Stimulated activated CD4-positive, alpha-beta T cell treated with anti-CD3 and anti-CD28 coated beads, Interleukin-12 subunit alpha, Interleukin-12 subunit beta, amount 100 ng/mL, for 4 hours (primary cell): ENCODE data around the gene AP2A2.

Source experiments
- DNase-seq: peaks from one replicate; pipeline ENCODE4 v3.0.0-alpha.2; 2020

The AP2A2 gene

GRCh38 chr11:1017269-1018005, 91.8 kb downstream of the AP2A2 start:
- DNase-seq, result no peak

- DNase-seq, result no peak
Measured at GRCh38 chr11:1018091-1018490, 92.4 kb downstream of the AP2A2 start.

GRCh38 chr11:1019321-1019910, 93.7 kb downstream of the AP2A2 start:
- DNase-seq, result no peak

- no peak for DNase-seq
Measured at GRCh38 chr11:1020211-1020905, 94.7 kb downstream of the AP2A2 start.

- DNase-seq, result no peak
Measured at GRCh38 chr11:1022411-1022810, 96.7 kb downstream of the AP2A2 start.

- no peak for DNase-seq
Measured at GRCh38 chr11:1022908-1023810, 97.5 kb downstream of the AP2A2 start.

- DNase-seq, result no peak
Measured at GRCh38 chr11:1023811-1024596, 98.3 kb downstream of the AP2A2 start.

GRCh38 chr11:1024597-1025409, 99.1 kb downstream of the AP2A2 start:
- no peak for DNase-seq

GRCh38 chr11:1025410-1026162, 99.9 kb downstream of the AP2A2 start:
- no peak for DNase-seq

GRCh38 chr11:1026163-1026450, 100.4 kb downstream of the AP2A2 start:
- DNase-seq, result no peak

- no peak for DNase-seq
Measured at GRCh38 chr11:1026641-1027482, 101.2 kb downstream of the AP2A2 start.

- DNase-seq, result no peak
Measured at GRCh38 chr11:1027483-1028290, 102.0 kb downstream of the AP2A2 start.

GRCh38 chr11:1028291-1028540, 102.5 kb downstream of the AP2A2 start:
- no peak for DNase-seq

GRCh38 chr11:1028616-1029015, 102.9 kb downstream of the AP2A2 start:
- no peak for DNase-seq

- no peak for DNase-seq
Measured at GRCh38 chr11:1029051-1029450, 103.4 kb downstream of the AP2A2 start.

- no peak for DNase-seq
Measured at GRCh38 chr11:1029654-1030053, 104.0 kb downstream of the AP2A2 start.

- DNase-seq, result no peak
Measured at GRCh38 chr11:1030086-1030485, 104.4 kb downstream of the AP2A2 start.

GRCh38 chr11:1030556-1030955, 104.9 kb downstream of the AP2A2 start:
- no peak for DNase-seq
